Karpas-422 (cell line): Measurements from ENCODE around the gene TAB3. TPM values are rescaled to one million over a fixed set of nuclear protein-coding genes. Genes with fewer than 3 reads are reported as not detected.

ENCODE experiments used
- DNase-seq: peaks from one replicate; pipeline ENCODE4 v3.0.0-alpha.2; 2015
- H2AFZ ChIP-seq: fragments of 200-600 bp; sonication (generic); 2 replicates; pipeline ENCODE4 v1.6.1; 2014; ENCODE audit warnings: antibody characterized with exemption, low read length, mixed read lengths
- H3K27ac ChIP-seq: fragments of 200-600 bp; sonication (generic); 2 replicates; pipeline ENCODE4 v1.5.1; 2014; ENCODE audit warnings: mild to moderate bottlenecking, low read length, moderate library complexity
- H3K27me3 ChIP-seq: fragments of 200-600 bp; sonication (generic); 2 replicates; pipeline ENCODE4 v1.6.1; 2014; ENCODE audit warnings: low read length, mixed read lengths
- H3K36me3 ChIP-seq: fragments of 200-600 bp; sonication (generic); 2 replicates; pipeline ENCODE4 v1.6.1; 2014; ENCODE audit warnings: low read length, mixed read lengths; ENCODE audit not compliant: insufficient read depth
- H3K4me1 ChIP-seq: fragments of 200-600 bp; sonication (generic); 2 replicates; pipeline ENCODE4 v1.6.1; 2014; ENCODE audit warnings: mild to moderate bottlenecking, low read length, mixed read lengths
- H3K4me2 ChIP-seq: fragments of 200-600 bp; sonication (generic); 2 replicates; pipeline ENCODE4 v1.6.1; 2014; ENCODE audit warnings: low read length, low read depth, mild to moderate bottlenecking; ENCODE audit not compliant: poor library complexity, severe bottlenecking
- H3K4me3 ChIP-seq: fragments of 200-600 bp; sonication (generic); 2 replicates; pipeline ENCODE4 v1.5.1; 2014; ENCODE audit warnings: mild to moderate bottlenecking, antibody characterized with exemption, low read length, mixed read lengths
- H3K79me2 ChIP-seq: fragments of 200-600 bp; sonication (generic); 2 replicates; pipeline ENCODE4 v1.6.1; 2014; ENCODE audit warnings: mild to moderate bottlenecking, low read length, mixed read lengths
- H3K9ac ChIP-seq: fragments of 200-600 bp; sonication (generic); 2 replicates; pipeline ENCODE4 v1.6.0; 2014; ENCODE audit warnings: low read length
- H3K9me2 ChIP-seq: fragments of 200-600 bp; sonication (generic), shearing (Covaris generic); replicated peaks from 2 replicates; pipeline ENCODE4 v1.6.0; 2014; ENCODE audit warnings: mild to moderate bottlenecking, low read length, moderate library complexity; ENCODE audit not compliant: insufficient read depth
- H3K9me3 ChIP-seq: fragments of 300-700, 200-600 bp; sonication (generic); 2 replicates; pipeline ENCODE4 v1.6.1; 2014; ENCODE audit warnings: low read length, mixed read lengths
- H4K20me1 ChIP-seq: fragments of 200-600 bp; sonication (generic); 2 replicates; pipeline ENCODE4 v1.6.1; 2014; ENCODE audit warnings: mild to moderate bottlenecking, antibody characterized with exemption, low read length, low read depth; ENCODE audit not compliant: insufficient read depth
- total RNA-seq: library from RNA; depleted of rRNA; stranded (reverse); fragments of >200 nt; shearing (Covaris generic); gene quantifications from 2 replicates; pipeline ENCODE4 v1.2.3, GENCODE V29; 2014; ENCODE audit warnings: low replicate concordance

TAB3 gene
- total RNA-seq, 1 experiment from 2014 or later: 25.7 TPM

DNA sequence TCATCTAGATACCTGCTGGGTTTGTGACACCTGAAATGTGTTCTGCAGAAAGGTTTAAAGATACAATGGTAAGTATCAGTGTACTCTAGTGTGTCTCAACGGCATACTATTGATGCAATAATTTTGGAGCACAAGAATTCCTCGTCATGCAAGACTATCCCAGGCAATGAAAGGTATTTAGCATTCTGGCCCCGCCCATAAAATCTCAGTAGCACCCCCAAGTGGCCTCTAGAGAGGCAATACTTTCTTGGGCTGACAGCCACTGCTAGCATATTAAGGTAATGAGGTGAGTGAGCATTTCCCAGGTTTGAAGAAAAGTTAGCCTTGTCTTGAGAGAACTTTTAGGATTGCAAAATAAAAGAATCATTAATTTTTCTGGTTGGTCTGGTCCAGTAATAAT lies 24.0 kb downstream of the TAB3 start:
- Histone ChIP-seq H3K4me2 (no peak overlapping the region), H3K27ac (no peak overlapping the region), H3K79me2 (no peaks in the 10 kb centered on the region), H3K9me2 (no peaks in the 10 kb centered on the region), H2AFZ (no peak overlapping the region), H3K36me3 (no peaks in the 10 kb centered on the region), H3K9ac (no peak overlapping the region), H3K4me1 (no peaks in the 10 kb centered on the region), H3K4me3 (no peak overlapping the region), H3K27me3 (no peaks in the 10 kb centered on the region), H4K20me1 (no peaks in the 10 kb centered on the region), H3K9me3 (no peaks in the 10 kb centered on the region; the same call in 1 of the 2 replicates)
- peak; percentile 45 for DNase-seq

DNA sequence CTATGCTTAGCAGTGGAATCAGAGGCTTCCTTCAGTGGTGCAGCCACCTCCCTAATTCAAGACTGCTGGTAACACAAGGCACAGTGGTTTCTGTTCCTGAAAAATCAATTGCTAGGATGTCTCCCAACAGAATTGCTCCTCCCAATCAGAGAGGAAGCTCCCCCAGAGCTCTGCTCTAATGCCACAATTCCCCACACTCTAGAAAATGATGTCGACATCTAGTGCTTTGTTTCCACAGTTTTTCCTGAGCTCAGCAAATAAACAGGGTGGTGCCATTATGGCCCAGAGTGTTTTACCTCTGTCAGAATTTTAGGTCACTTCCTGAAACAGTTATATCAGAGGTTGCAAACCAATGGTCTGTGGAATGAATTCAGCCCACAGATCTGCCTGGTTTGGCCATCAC lies 24.7 kb downstream of the TAB3 start:
- no peaks in the 10 kb centered on the region for H3K27me3 ChIP-seq
- H3K79me2 ChIP-seq: no peaks in the 10 kb centered on the region
- no peaks in the 10 kb centered on the region; the same call in 1 of the 2 replicates for H3K36me3 ChIP-seq
- no peak overlapping the region for H3K9ac ChIP-seq
- H3K9me2 ChIP-seq: no peaks in the 10 kb centered on the region
- no peak overlapping the region for H3K4me3 ChIP-seq
- no peak overlapping the region for H2AFZ ChIP-seq
- no peaks in the 10 kb centered on the region for H4K20me1 ChIP-seq
- no peak overlapping the region for H3K4me2 ChIP-seq
- no peaks in the 10 kb centered on the region for H3K4me1 ChIP-seq
- H3K9me3 ChIP-seq: no peaks in the 10 kb centered on the region; the same call in 1 of the 2 replicates
- DNase-seq: no peak
- H3K27ac ChIP-seq: no peak overlapping the region

DNA sequence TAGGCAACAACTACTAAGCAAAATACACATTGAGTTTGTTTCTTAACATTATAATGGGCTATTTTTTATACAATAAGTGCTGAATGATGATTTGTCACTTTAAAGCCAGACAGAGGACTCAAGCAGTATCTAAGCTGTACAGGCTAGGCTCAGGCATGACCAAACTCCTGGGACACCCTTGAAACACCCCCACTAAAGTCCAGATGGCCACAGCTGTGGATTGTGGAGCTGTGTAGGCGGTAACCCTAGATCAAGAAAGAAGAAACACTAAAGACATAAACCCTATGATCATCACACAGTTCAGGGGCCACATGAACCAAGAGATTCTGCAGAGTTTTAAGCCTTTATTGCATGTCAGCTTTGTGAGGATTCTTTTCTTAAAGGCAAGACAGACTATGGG lies 25.1 kb downstream of the TAB3 start:
- Histone ChIP-seq H3K4me2 (no peak overlapping the region), H3K79me2 (no peaks in the 10 kb centered on the region), H3K9me3 (no peaks in the 10 kb centered on the region; the same call in 1 of the 2 replicates), H3K27me3 (no peaks in the 10 kb centered on the region), H2AFZ (no peak overlapping the region), H3K4me3 (no peak overlapping the region), H3K4me1 (no peaks in the 10 kb centered on the region), H3K27ac (no peak overlapping the region), H3K36me3 (no peaks in the 10 kb centered on the region; the same call in 1 of the 2 replicates), H4K20me1 (no peaks in the 10 kb centered on the region), H3K9me2 (no peaks in the 10 kb centered on the region), H3K9ac (no peak overlapping the region)
- no peak for DNase-seq

DNA sequence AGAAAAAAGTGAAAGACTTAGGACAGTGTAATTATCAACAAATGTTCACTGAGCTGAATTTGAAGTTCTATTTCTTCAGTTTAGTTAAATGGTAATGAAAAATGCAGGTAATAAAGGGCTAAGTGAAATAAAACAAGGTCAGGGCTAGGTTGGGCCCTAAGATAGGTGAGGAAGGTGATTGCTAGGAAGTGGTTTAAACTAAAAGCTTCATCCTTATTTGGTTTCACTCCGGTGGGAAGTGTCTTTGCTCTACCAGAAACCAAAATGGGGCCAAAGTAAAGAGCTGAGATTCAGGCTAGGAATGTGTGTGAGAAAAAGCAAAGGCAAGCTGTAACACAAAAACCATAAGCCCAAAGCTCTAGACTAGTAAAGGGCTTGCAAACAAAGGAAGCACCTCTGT lies 31.0 kb downstream of the TAB3 start:
- Histone ChIP-seq H3K27ac (no peak overlapping the region), H3K79me2 (no peaks in the 10 kb centered on the region), H3K36me3 (no peaks in the 10 kb centered on the region; the same call in 1 of the 2 replicates), H3K9me2 (no peaks in the 10 kb centered on the region), H3K9me3 (no peaks in the 10 kb centered on the region), H3K9ac (no peak overlapping the region), H3K4me2 (no peak overlapping the region), H2AFZ (no peak overlapping the region), H4K20me1 (no peaks in the 10 kb centered on the region), H3K27me3 (no peaks in the 10 kb centered on the region), H3K4me1 (no peaks in the 10 kb centered on the region), H3K4me3 (no peak overlapping the region)
- DNase-seq: no peak

DNA sequence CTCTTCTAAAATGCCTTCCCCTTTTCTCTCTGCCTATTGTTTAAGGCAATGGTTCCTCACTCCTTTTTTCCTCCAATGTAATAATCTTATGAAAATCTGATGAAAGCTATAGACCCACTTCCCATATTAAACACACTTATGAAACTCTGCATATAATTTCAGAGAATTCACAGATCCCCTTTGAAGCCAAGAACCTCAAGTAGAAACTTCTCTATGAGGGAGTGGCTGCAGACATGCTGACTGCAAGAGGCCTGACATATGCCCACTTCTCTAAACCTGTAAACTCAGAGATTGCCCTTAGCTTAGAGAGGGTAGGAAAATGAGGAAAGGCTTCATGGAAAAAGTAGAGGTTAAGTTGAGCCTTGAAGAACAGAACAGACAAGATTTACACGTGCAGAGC lies 37.6 kb downstream of the TAB3 start:
- H3K9me2 ChIP-seq: no peaks in the 10 kb centered on the region
- no peaks in the 10 kb centered on the region for H3K27me3 ChIP-seq
- H3K27ac ChIP-seq: no peak overlapping the region
- H3K79me2 ChIP-seq: no peaks in the 10 kb centered on the region
- H3K4me3 ChIP-seq: no peak overlapping the region
- no peaks in the 10 kb centered on the region for H4K20me1 ChIP-seq
- no peak overlapping the region for H2AFZ ChIP-seq
- H3K9me3 ChIP-seq: no peaks in the 10 kb centered on the region
- no peaks in the 10 kb centered on the region for H3K36me3 ChIP-seq
- H3K9ac ChIP-seq: no peak overlapping the region
- no peak for DNase-seq
- H3K4me1 ChIP-seq: no peaks in the 10 kb centered on the region
- H3K4me2 ChIP-seq: no peak overlapping the region

DNA sequence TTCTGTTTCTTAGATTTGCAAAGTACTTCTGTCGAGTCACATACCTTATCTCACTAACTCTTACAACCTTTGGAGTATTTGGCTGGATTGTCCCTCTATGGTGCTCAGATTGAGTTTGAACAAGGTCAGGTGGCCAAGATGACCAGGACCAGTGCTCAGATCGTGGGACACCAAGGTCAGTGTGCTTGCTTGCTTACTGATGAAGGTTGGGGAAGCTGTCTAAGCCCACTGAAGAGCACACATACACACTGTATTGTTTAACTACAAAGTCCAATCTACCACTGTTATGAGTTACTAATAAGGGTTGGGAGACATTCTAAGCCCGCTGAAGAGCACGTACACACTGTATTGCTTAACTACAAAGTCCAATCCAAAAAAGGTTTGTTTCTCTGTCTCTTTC lies 53.7 kb downstream of the TAB3 start:
- no peak overlapping the region for H3K27ac ChIP-seq
- H3K79me2 ChIP-seq: no peaks in the 10 kb centered on the region
- H3K9ac ChIP-seq: no peak overlapping the region
- H3K9me3 ChIP-seq: no peaks in the 10 kb centered on the region
- H3K27me3 ChIP-seq: no peaks in the 10 kb centered on the region
- peaks cover 8% of the 10 kb centered on the region; the same call in 1 of the 2 replicates for H3K36me3 ChIP-seq
- no peaks in the 10 kb centered on the region for H4K20me1 ChIP-seq
- H3K4me3 ChIP-seq: no peak overlapping the region
- H2AFZ ChIP-seq: no peak overlapping the region
- H3K4me2 ChIP-seq: no peak overlapping the region
- DNase-seq: no peak
- H3K9me2 ChIP-seq: no peaks in the 10 kb centered on the region
- H3K4me1 ChIP-seq: no peaks in the 10 kb centered on the region

DNA sequence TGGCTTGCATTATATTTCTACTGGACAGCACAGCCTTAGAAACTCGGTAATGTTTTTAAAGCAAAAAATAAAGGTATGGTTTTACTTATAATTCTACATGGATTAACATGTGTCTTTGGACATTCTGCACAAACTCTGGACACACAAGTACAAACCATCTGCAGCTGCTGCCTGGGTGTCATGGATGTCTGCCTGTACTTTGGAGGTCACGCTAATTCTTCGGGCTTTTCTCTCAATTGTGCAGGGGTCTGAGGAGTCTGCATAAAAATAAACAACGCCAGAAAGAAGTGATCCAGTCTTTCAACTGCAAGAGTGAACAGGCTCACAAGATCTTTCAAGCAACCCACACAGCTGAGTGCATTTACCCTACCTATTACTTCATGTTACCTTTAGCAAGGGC lies 55.2 kb downstream of the TAB3 start:
- H3K4me3 ChIP-seq: no peak overlapping the region
- no peak overlapping the region for H3K27ac ChIP-seq
- no peaks in the 10 kb centered on the region for H3K79me2 ChIP-seq
- H3K9me2 ChIP-seq: no peaks in the 10 kb centered on the region
- no peak overlapping the region for H3K4me2 ChIP-seq
- no peak overlapping the region for H3K9ac ChIP-seq
- H4K20me1 ChIP-seq: no peaks in the 10 kb centered on the region
- no peak for DNase-seq
- H3K4me1 ChIP-seq: no peaks in the 10 kb centered on the region
- 0 out of 2 replicates have a peak, but pooled peaks cover 3% of the 10 kb centered on the region for H3K36me3 ChIP-seq
- H3K9me3 ChIP-seq: no peaks in the 10 kb centered on the region
- H3K27me3 ChIP-seq: no peaks in the 10 kb centered on the region
- no peak overlapping the region for H2AFZ ChIP-seq

DNA sequence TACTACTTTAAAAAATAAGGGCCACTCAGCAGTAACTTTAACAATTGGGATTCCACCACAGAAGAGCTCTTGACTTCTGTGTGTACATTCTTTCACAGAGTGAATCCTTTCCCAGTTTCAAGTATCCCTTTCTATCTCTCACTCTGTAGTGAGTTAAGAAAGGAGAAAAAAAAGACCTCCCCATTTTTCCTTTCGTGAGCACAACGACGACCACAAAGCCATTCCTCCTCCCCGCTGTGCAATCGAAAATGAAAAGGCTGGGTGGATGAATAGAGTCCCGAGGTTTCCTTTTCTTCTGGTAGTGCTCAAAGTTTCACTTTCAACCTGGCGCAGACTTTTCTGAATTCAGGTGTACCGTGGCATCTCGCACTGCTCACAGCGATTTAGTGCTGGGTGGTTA lies 58.0 kb downstream of the TAB3 start:
- Histone ChIP-seq H3K4me3 (no peak overlapping the region), H2AFZ (no peak overlapping the region), H3K9ac (no peak overlapping the region), H3K27me3 (no peaks in the 10 kb centered on the region), H3K79me2 (no peaks in the 10 kb centered on the region), H3K9me2 (no peaks in the 10 kb centered on the region), H4K20me1 (no peaks in the 10 kb centered on the region), H3K27ac (no peak overlapping the region), H3K36me3 (no peaks in the 10 kb centered on the region), H3K4me2 (no peak overlapping the region), H3K9me3 (no peaks in the 10 kb centered on the region), H3K4me1 (no peaks in the 10 kb centered on the region)
- DNase-seq: no peak
